Measurements from ENCODE around the gene RFESD.

Gene RFESD

GRCh38 chr5:95646569-95647431, at the start of gene RFESD:
Gene RFESD, plus strand, starts transcription at chr5:95646777. Its CDS starts 5,495 bp downstream, at chr5:95652272.
- peak; percentile 93 for DNase-seq (ENCODE audit: low read depth)
- H3K4me3 ChIP-seq (ENCODE audit: low read depth, low read length): peak within 1 kb of the TSS; percentile 43

- DNase-seq (ENCODE audit: low read depth): no peak
- no peak overlapping the region for H3K4me3 ChIP-seq (ENCODE audit: low read depth, low read length)
These were observed 47.3 kb upstream of the RFESD start for GRCh38 chr5:95599252-95599651.

- no peak overlapping the region for H3K4me3 ChIP-seq (ENCODE audit: low read depth, low read length)
These were observed 46.0 kb upstream of the RFESD start for GRCh38 chr5:95600557-95600956.

GRCh38 chr5:95605786-95606185, 40.8 kb upstream of the RFESD start:
- H3K4me3 ChIP-seq (ENCODE audit: low read depth, low read length): no peak overlapping the region
- DNase-seq (ENCODE audit: low read depth): no peak

More at GRCh38 chr5:95600557-95600956, 46.0 kb upstream of the RFESD start:
- DNase-seq (ENCODE audit: low read depth): no peak

- no peak for DNase-seq (ENCODE audit: low read depth)
These were observed 40.2 kb upstream of the RFESD start for GRCh38 chr5:95606419-95606818.

GRCh38 chr5:95609711-95610110, 36.9 kb upstream of the RFESD start:
- H3K4me3 ChIP-seq (ENCODE audit: low read depth, low read length): no peak overlapping the region
- DNase-seq (ENCODE audit: low read depth): no peak

More at GRCh38 chr5:95606419-95606818, 40.2 kb upstream of the RFESD start:
- H3K4me3 ChIP-seq (ENCODE audit: low read depth, low read length): no peak overlapping the region

- no peak overlapping the region for H3K4me3 ChIP-seq (ENCODE audit: low read depth, low read length)
- no peak for DNase-seq (ENCODE audit: low read depth)
These were observed 36.0 kb upstream of the RFESD start for GRCh38 chr5:95610546-95610945.

GRCh38 chr5:95611396-95611795, 35.2 kb upstream of the RFESD start:
- no peak for DNase-seq (ENCODE audit: low read depth)
- H3K4me3 ChIP-seq (ENCODE audit: low read depth, low read length): no peak overlapping the region

GRCh38 chr5:95613514-95613913, 33.1 kb upstream of the RFESD start:
- no peak for DNase-seq (ENCODE audit: low read depth)
- no peak overlapping the region for H3K4me3 ChIP-seq (ENCODE audit: low read depth, low read length)

GRCh38 chr5:95615164-95615467, 31.5 kb upstream of the RFESD start:
- no peak for DNase-seq (ENCODE audit: low read depth)

GRCh38 chr5:95617057-95617456, 29.5 kb upstream of the RFESD start:
- DNase-seq (ENCODE audit: low read depth): no peak
- no peak overlapping the region for H3K4me3 ChIP-seq (ENCODE audit: low read depth, low read length)

More at GRCh38 chr5:95615164-95615467, 31.5 kb upstream of the RFESD start:
- H3K4me3 ChIP-seq (ENCODE audit: low read depth, low read length): no peak overlapping the region

- DNase-seq (ENCODE audit: low read depth): no peak
- no peak overlapping the region for H3K4me3 ChIP-seq (ENCODE audit: low read depth, low read length)
These were observed 27.5 kb upstream of the RFESD start for GRCh38 chr5:95619096-95619495.

- peak overlapping the region; percentile 52 for H3K4me3 ChIP-seq (ENCODE audit: low read depth, low read length)
- no peak for DNase-seq (ENCODE audit: low read depth)
These were observed 27.0 kb upstream of the RFESD start for GRCh38 chr5:95619514-95620029.

- no peak for DNase-seq (ENCODE audit: low read depth)
These were observed 26.3 kb upstream of the RFESD start, which contains the start of gene GPR150 for GRCh38 chr5:95620030-95620869. Gene GPR150, plus strand, starts transcription at chr5:95620087. Its CDS starts 189 bp downstream, at chr5:95620276.

GRCh38 chr5:95620870-95621838, 25.4 kb upstream of the RFESD start:
- peak overlapping the region; percentile 52 for H3K4me3 ChIP-seq (ENCODE audit: low read depth, low read length)
- DNase-seq (ENCODE audit: low read depth): no peak

More at GRCh38 chr5:95620030-95620869, 26.3 kb upstream of the RFESD start, which contains the start of gene GPR150:
- H3K4me3 ChIP-seq (ENCODE audit: low read depth, low read length): peak within 1 kb of the TSS; percentile 52

GRCh38 chr5:95621839-95622629, 24.5 kb upstream of the RFESD start:
- no peak for DNase-seq (ENCODE audit: low read depth)
- no peak overlapping the region for H3K4me3 ChIP-seq (ENCODE audit: low read depth, low read length)

GRCh38 chr5:95623706-95624105, 22.9 kb upstream of the RFESD start:
- DNase-seq (ENCODE audit: low read depth): no peak
- H3K4me3 ChIP-seq (ENCODE audit: low read depth, low read length): no peak overlapping the region

- no peak overlapping the region for H3K4me3 ChIP-seq (ENCODE audit: low read depth, low read length)
- DNase-seq (ENCODE audit: low read depth): no peak
These were observed 22.2 kb upstream of the RFESD start for GRCh38 chr5:95624368-95624767.
